NCI-H1694 (cell line): ENCODE measurements around the gene HTR1D.

Experiments used
- DNase-seq: peaks from one replicate; lab custom pipeline; 2025; lab: John Stamatoyannopoulos, UW

The HTR1D gene

GRCh38 chr1:23184212-23184934, 32.9 kb downstream of the HTR1D start:
- peak; percentile 44 for DNase-seq

GRCh38 chr1:23179862-23180261, 37.4 kb downstream of the HTR1D start:
- no peak for DNase-seq

GRCh38 chr1:23178950-23179349, 38.4 kb downstream of the HTR1D start:
- no peak for DNase-seq

GRCh38 chr1:23178414-23178813, 38.9 kb downstream of the HTR1D start:
- DNase-seq: no peak

- DNase-seq: no peak
Observed at GRCh38 chr1:23177438-23178380, 39.6 kb downstream of the HTR1D start.

- DNase-seq: no peak
Observed at GRCh38 chr1:23177031-23177430, 40.3 kb downstream of the HTR1D start.

GRCh38 chr1:23174426-23175110, 42.7 kb downstream of the HTR1D start:
- DNase-seq: no peak

GRCh38 chr1:23171181-23171755, 46.0 kb downstream of the HTR1D start:
- DNase-seq: no peak

GRCh38 chr1:23169727-23170335, 47.5 kb downstream of the HTR1D start:
- peak; percentile 76 for DNase-seq

GRCh38 chr1:23169195-23169575, 48.1 kb downstream of the HTR1D start:
- DNase-seq: no peak

GRCh38 chr1:23168445-23169194, 48.7 kb downstream of the HTR1D start, which contains the start of gene LUZP1:
Gene LUZP1, minus strand, starts transcription at chr1:23168856.
- DNase-seq: peak; percentile 61

- no peak for DNase-seq
Observed at GRCh38 chr1:23168079-23168444, 49.2 kb downstream of the HTR1D start.

- no peak for DNase-seq
Observed at GRCh38 chr1:23167353-23168078, 49.8 kb downstream of the HTR1D start.

- no peak for DNase-seq
Observed at GRCh38 chr1:23166854-23167253, 50.4 kb downstream of the HTR1D start.

GRCh38 chr1:23163395-23163794, 53.9 kb downstream of the HTR1D start:
- DNase-seq: no peak

- DNase-seq: no peak
Observed at GRCh38 chr1:23159963-23160877, 57.1 kb downstream of the HTR1D start.

- DNase-seq: no peak
Observed at GRCh38 chr1:23156940-23157339, 60.4 kb downstream of the HTR1D start.

- no peak for DNase-seq
Observed at GRCh38 chr1:23152966-23153684, 64.2 kb downstream of the HTR1D start.

GRCh38 chr1:23150742-23151141, 66.6 kb downstream of the HTR1D start:
- no peak for DNase-seq
